ENCODE measurements around the gene IQCB1.

The IQCB1 gene

GRCh38 chr3:121757087-121757811 is 77.6 kb downstream of the IQCB1 start:
- DNase-seq (ENCODE audit: low read depth): no peak
- no peak overlapping the region for H3K4me3 ChIP-seq (ENCODE audit: low read length)
- TF ChIP-seq, protein P1, sequence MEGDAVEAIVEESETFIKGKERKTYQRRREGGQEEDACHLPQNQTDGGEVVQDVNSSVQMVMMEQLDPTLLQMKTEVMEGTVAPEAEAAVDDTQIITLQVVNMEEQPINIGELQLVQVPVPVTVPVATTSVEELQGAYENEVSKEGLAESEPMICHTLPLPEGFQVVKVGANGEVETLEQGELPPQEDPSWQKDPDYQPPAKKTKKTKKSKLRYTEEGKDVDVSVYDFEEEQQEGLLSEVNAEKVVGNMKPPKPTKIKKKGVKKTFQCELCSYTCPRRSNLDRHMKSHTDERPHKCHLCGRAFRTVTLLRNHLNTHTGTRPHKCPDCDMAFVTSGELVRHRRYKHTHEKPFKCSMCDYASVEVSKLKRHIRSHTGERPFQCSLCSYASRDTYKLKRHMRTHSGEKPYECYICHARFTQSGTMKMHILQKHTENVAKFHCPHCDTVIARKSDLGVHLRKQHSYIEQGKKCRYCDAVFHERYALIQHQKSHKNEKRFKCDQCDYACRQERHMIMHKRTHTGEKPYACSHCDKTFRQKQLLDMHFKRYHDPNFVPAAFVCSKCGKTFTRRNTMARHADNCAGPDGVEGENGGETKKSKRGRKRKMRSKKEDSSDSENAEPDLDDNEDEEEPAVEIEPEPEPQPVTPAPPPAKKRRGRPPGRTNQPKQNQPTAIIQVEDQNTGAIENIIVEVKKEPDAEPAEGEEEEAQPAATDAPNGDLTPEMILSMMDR (IDR thresholded peaks at IDR 0.05; ENCODE audit: insufficient read depth, low read depth, low read length, missing control alignments): no peak

DNA sequence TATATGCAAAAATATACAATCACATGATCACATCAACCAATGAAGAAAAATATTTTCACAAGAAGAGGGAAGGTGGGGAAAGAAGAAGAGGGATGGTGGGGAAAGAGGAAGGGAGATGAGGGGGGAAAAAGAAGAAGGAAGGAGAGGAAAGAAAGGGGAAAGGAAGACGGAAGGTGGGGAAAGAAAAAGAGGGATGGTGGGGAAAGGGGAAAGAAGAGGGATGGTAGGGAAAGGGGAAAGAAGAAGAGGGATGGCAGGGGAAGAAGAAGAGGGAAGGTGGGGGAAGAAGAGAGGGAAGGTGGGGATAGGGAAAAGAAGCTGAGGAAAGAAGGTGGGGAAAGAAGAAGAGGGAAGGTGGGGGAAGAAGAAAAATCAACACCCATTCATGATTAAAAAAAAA is 82.1 kb downstream of the IQCB1 start:
- no peak for DNase-seq (ENCODE audit: low read depth)
- H3K4me3 ChIP-seq (ENCODE audit: low read length): no peak overlapping the region
- TF ChIP-seq, protein P1 (IDR thresholded peaks at IDR 0.05; ENCODE audit: insufficient read depth, low read depth, low read length, missing control alignments): no peak

GRCh38 chr3:121752261-121752660 is 82.6 kb downstream of the IQCB1 start:
- TF ChIP-seq, protein P1 (IDR thresholded peaks at IDR 0.05; ENCODE audit: insufficient read depth, low read depth, low read length, missing control alignments): no peak
- H3K4me3 ChIP-seq (ENCODE audit: low read length): no peak overlapping the region
- DNase-seq (ENCODE audit: low read depth): peak; percentile 47

GRCh38 chr3:121750087-121750415 is 84.8 kb downstream of the IQCB1 start:
- H3K4me3 ChIP-seq (ENCODE audit: low read length): peak overlapping the region; percentile 90
- no peak for DNase-seq (ENCODE audit: low read depth)
- TF ChIP-seq, protein P1 (IDR thresholded peaks at IDR 0.05; ENCODE audit: insufficient read depth, low read depth, low read length, missing control alignments): no peak

DNA sequence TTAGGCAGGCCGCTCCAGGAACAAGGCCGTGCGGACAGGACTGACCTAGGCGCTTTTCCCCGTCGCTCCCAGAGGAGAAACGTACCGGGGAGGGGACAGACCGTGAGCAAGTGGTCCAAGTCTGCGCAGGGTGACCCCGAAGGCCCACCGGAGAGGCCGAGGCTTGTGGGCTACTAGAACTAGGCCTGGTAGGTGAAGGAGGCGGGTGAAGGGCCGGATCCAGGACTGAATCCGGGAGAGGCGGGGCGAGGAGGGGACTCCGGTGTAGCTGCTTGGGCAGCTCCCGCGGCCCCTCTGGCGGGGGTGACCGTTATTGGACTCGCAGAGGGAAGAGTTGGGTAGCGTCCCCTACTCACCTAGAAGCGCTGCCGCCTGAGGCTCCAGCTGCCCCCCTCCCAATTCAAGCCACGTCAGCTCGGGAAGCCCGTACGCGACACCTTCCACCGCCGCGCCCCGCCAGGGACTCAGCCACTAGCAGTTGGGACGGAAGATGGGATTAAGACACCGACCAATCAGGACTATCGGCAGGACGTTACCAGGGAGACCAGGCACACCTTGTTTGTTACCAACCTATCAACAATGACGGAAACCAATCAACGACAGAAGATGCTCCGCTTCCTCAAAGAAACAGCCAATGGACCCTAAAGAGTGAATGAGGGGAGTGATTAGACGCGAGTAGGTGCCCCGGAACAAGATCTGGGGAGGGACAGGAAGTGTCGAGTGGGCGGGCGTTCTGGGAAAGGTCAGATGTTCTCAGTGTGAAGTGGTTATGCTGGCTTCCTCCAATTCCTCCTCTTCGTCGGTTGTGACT is 85.4 kb downstream of the IQCB1 start, which contains the start of gene GOLGB1:
Gene GOLGB1, minus strand, starts transcription at position 466 of the 811 bp plus-strand sequence. CDS start 18,770 bp downstream, outside the sequence.
- TF ChIP-seq, protein P1 (IDR thresholded peaks at IDR 0.05; ENCODE audit: insufficient read depth, low read depth, low read length, missing control alignments): no peak
- DNase-seq (ENCODE audit: low read depth): peak; percentile 100
- H3K4me3 ChIP-seq (ENCODE audit: low read length): peak within 1 kb of the TSS; percentile 90

DNA sequence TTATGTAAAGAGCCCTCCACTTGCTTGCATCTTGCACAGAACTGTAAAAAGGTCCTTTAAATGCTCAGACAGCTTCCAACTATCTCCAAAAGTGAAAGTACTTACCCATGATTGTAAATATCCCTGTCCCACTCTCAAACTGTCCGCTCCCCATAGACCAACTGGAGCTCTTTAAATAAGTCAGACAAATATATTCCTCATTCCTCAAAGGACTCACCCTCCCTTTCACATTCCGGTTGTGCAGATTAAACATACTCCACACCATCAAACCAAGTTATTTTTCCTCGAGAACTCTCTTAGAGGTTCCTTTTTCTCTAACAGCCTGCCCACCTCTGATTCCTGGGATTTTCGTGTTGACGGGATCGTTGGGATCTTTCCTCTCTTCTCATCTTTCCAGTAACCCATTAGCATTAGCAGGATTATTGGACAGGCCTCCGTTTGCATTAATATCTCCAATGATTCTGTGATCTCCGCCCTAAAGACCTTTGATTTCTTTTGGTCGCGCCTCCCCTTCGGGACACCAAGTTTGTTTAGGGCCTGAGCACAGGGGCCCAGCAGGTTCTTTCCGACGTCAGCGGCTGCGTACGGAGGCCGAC is 86.1 kb downstream of the IQCB1 start:
- TF ChIP-seq, protein P1 (IDR thresholded peaks at IDR 0.05; ENCODE audit: insufficient read depth, low read depth, low read length, missing control alignments): no peak
- DNase-seq (ENCODE audit: low read depth): peak; percentile 75
- peak overlapping the region; percentile 90 for H3K4me3 ChIP-seq (ENCODE audit: low read length)

All from epithelial cell of esophagus (primary cell).